ENCODE data around the gene GORASP2.

GRCh38 chr2:170924969-170925368 lies 4.1 kb upstream of the GORASP2 start:
- TF ChIP-seq CTCF (IDR thresholded peaks at IDR 0.05; ENCODE audit: low read length) (no peak), EZH2phosphoT487 (IDR thresholded peaks at IDR 0.05; ENCODE audit: low read length) (no peak)

Data from MM.1S (cell line).